GM12801 (cell line): Measurements from ENCODE around the gene CBFA2T3.

Experiments used
- TF ChIP-seq, protein P1 (sequence below): IDR thresholded peaks from one replicate; pipeline ENCODE4 v1.5.1; 2011; ENCODE audit warnings: control low read depth; ENCODE audit not compliant: insufficient read length; ENCODE audit errors: extremely low read depth

Gene CBFA2T3

DNA sequence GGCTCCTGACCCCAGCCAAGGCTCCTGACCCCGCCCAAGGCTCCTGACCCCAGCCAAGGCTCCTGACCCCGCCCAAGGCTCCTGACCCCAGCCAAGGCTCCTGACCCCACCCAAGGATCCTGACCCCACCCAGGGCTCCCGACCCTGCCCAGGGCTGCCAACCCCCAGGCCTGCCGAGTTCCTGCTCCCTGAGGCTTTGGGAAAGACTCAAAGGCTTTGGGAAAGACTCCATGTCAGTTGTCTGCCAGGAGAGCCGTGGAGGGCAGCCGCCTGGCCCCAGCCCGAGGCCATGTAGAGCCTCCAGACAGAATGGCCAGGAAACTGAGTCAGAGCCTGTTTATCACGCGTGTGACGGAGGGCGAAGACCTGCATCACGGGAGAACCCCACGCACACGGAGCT, 21.1 kb downstream of the CBFA2T3 start:
- TF ChIP-seq, protein P1, sequence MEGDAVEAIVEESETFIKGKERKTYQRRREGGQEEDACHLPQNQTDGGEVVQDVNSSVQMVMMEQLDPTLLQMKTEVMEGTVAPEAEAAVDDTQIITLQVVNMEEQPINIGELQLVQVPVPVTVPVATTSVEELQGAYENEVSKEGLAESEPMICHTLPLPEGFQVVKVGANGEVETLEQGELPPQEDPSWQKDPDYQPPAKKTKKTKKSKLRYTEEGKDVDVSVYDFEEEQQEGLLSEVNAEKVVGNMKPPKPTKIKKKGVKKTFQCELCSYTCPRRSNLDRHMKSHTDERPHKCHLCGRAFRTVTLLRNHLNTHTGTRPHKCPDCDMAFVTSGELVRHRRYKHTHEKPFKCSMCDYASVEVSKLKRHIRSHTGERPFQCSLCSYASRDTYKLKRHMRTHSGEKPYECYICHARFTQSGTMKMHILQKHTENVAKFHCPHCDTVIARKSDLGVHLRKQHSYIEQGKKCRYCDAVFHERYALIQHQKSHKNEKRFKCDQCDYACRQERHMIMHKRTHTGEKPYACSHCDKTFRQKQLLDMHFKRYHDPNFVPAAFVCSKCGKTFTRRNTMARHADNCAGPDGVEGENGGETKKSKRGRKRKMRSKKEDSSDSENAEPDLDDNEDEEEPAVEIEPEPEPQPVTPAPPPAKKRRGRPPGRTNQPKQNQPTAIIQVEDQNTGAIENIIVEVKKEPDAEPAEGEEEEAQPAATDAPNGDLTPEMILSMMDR, result no peak

GRCh38 chr16:88953003-88953690, 23.9 kb downstream of the CBFA2T3 start:
- TF ChIP-seq, protein P1, result no peak

GRCh38 chr16:88951989-88952388, 25.0 kb downstream of the CBFA2T3 start:
- TF ChIP-seq, protein P1, result no peak

DNA sequence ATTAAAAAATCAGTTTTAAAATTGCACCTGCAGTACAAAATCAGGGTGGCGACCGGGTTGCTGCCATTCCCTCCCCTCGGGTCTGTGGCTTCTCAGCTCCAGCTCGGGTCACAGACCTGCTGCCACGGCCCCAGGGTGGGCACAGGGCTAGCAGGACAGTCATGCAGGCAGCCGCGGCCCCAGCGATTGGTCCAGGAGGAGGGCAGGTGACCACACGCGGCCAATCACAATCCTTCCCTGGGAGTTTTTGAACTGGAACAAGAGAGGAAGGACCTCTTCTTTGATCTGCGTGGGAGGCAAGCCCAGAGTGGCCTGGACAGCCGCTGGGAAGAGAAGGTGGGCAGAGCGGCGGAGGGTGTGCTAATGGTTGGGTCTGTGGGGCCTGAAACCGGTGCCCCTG, 25.5 kb downstream of the CBFA2T3 start:
- TF ChIP-seq, protein P1, result no peak

- TF ChIP-seq, protein P1, result no peak
These were observed 28.1 kb downstream of the CBFA2T3 start for GRCh38 chr16:88948781-88949490.

DNA sequence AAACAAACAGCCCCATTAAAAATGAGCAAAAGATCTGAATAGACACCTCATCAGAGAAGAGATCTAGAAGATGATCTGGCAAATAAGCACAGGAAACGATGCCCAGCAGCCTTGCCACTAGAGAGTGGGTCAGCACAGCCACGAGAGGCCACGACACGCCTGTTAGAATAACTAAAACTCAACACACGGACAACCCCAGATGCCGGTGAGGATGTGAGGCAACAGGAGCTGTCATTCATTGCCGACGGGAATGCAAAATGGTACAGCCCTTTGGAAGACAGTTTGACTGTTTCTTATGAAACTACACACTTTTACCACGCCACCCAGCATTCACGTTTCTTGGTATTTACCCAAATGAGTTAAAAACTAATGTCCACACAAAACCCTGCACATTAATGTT, 31.5 kb downstream of the CBFA2T3 start:
- TF ChIP-seq, protein P1, result no peak

DNA sequence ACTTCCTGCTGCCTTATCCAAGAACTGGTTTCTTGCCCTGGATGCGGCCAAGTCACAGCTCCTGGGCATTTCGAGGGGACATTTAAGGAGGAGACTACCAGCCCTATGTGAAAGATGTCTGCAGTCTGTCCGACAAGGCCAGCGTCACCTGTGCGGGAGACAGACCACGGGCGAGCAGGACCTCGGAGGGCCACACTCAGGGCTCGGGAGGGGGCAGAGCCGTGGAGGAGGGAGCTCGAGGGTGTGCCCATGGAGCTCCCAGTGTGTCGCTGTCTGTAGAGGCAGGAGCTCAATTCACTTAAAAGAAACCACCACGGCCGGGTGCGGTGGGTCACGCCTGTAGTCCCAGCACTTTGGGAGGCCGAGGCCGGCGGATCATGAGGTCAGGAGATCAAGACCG, 33.3 kb downstream of the CBFA2T3 start:
- TF ChIP-seq, protein P1, result no peak
